ENCODE measurements around the gene EDNRA. TPM values are rescaled to one million over a fixed set of nuclear protein-coding genes. Genes with fewer than 3 reads are reported as not detected.

Gene EDNRA
- total RNA-seq, 1 experiment from 2014 or later: 2.5 TPM

GRCh38 chr4:147590249-147590920 lies 109.5 kb downstream of the EDNRA start:
- Mint-ChIP-seq H3K4me1 (peaks cover 23% of the 10 kb centered on the region), H3K9me3 (peaks cover 12% of the 10 kb centered on the region), H3K36me3 (peaks cover 5% of the 10 kb centered on the region; the same call in 1 of the 2 replicates), H3K4me3 (no peak overlapping the region), H3K27me3 (ENCODE audit: low read depth) (no peaks in the 10 kb centered on the region), H3K27ac (no peak overlapping the region)
- CTCF ChIA-PET: interaction anchor here (0.5 to 3.2 kb wide), 19 partner anchors 10 to 571 kb away, joined by 3 to 40 read pairs (median 5); partner anchors contain the start of genes EDNRA and TMEM184C
- DNase-seq (ENCODE audit: low spot score) (peak; percentile 70), ATAC-seq (peak; percentile 72)
- POLR2A ChIA-PET: interaction anchor here (0.6 kb wide), 1 partner anchor 616 kb away, joined by 3 read pairs; no protein-coding TSS in a partner anchor
- TF ChIP-seq NFE2L1 (CRISPR knock-in tag; IDR thresholded peaks at IDR 0.05) (no peak), CTCF (IDR thresholded peaks at IDR 0.05) (peak; percentile 51)

DNA sequence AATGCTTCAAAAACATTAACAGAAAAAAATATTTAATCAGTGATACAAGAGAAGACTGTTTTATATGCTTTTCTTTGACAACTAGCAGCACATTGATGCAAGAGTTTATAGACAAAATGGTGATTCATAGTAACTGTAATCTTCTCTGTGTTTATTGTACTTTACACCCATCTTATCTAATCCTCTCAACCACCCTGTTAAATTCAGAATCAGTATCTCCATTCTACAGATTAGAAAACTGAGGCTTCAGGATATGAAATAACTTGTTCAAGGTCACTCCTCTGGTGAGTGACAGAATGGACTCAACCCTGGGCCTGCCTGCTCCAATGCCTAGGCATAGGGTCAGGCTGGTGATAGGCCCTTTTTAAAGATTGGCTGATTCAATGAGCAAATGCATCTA lies 110.2 kb downstream of the EDNRA start:
- Mint-ChIP-seq H3K36me3 (no peaks in the 10 kb centered on the region), H3K4me1 (peaks cover 23% of the 10 kb centered on the region), H3K4me3 (no peak overlapping the region), H3K27ac (no peak overlapping the region; the same call in 1 of the 2 replicates), H3K27me3 (ENCODE audit: low read depth) (no peaks in the 10 kb centered on the region), H3K9me3 (peaks cover 8% of the 10 kb centered on the region; the same call in 1 of the 2 replicates)
- no peak for DNase-seq (ENCODE audit: low spot score)
- ChIA-PET POLR2A (interaction anchor here (0.6 kb wide), 1 partner anchor 617 kb away, joined by 3 read pairs; no protein-coding TSS in a partner anchor), CTCF (interaction anchor here (0.5 to 3.2 kb wide), 16 partner anchors 9 to 572 kb away, joined by 3 to 40 read pairs (median 6); partner anchors contain the start of gene EDNRA)
- no peak for ATAC-seq
- TF ChIP-seq, protein P1, sequence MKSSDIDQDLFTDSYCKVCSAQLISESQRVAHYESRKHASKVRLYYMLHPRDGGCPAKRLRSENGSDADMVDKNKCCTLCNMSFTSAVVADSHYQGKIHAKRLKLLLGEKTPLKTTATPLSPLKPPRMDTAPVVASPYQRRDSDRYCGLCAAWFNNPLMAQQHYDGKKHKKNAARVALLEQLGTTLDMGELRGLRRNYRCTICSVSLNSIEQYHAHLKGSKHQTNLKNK (CRISPR knock-in tag; IDR thresholded peaks at IDR 0.05): no peak
- no peak for TF ChIP-seq NR2C2 (CRISPR knock-in tag; IDR thresholded peaks at IDR 0.05)
- no peak for TF ChIP-seq ETV6 (CRISPR knock-in tag; IDR thresholded peaks at IDR 0.05)
- no peak for TF ChIP-seq NFYB (CRISPR knock-in tag; conservative IDR thresholded peaks at IDR 0.05; ENCODE audit: low read depth)
- no peak for TF ChIP-seq JUN (CRISPR knock-in tag; IDR thresholded peaks at IDR 0.05)
- no peak for TF ChIP-seq ESRRA (CRISPR knock-in tag; IDR thresholded peaks at IDR 0.05; ENCODE audit: borderline replicate concordance)
- TF ChIP-seq PRDM15 (CRISPR knock-in tag; IDR thresholded peaks at IDR 0.05): no peak
- TF ChIP-seq, protein P2, sequence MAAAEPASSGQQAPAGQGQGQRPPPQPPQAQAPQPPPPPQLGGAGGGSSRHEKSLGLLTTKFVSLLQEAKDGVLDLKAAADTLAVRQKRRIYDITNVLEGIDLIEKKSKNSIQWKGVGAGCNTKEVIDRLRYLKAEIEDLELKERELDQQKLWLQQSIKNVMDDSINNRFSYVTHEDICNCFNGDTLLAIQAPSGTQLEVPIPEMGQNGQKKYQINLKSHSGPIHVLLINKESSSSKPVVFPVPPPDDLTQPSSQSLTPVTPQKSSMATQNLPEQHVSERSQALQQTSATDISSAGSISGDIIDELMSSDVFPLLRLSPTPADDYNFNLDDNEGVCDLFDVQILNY (CRISPR knock-in tag; IDR thresholded peaks at IDR 0.05): no peak
- TF ChIP-seq IRF1 (CRISPR knock-in tag; IDR thresholded peaks at IDR 0.05): no peak
- no peak for TF ChIP-seq ZNF425 (CRISPR knock-in tag; conservative IDR thresholded peaks at IDR 0.05)
- TF ChIP-seq TEAD4 (CRISPR knock-in tag; IDR thresholded peaks at IDR 0.05): no peak
- TF ChIP-seq ATF2 (CRISPR knock-in tag; IDR thresholded peaks at IDR 0.05; ENCODE audit: borderline replicate concordance, low read depth): no peak
- TF ChIP-seq, protein P3, sequence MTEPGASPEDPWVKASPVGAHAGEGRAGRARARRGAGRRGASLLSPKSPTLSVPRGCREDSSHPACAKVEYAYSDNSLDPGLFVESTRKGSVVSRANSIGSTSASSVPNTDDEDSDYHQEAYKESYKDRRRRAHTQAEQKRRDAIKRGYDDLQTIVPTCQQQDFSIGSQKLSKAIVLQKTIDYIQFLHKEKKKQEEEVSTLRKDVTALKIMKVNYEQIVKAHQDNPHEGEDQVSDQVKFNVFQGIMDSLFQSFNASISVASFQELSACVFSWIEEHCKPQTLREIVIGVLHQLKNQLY (CRISPR knock-in tag; IDR thresholded peaks at IDR 0.05): no peak

Data from WTC11 (cell line).